Astrocyte of the cerebellum (primary cell): ENCODE results near the gene SUSD2.
"Not testable (repeated sequence)": the region's sequence is repeated elsewhere in the genome, so short reads cannot be mapped to it uniquely, and the experiment has no call there.

ENCODE experiments used
- DNase-seq: peaks from one replicate; pipeline ENCODE4 v3.0.0-alpha.2; 2011; ENCODE audit warnings: low read depth
- H3K4me3 ChIP-seq: 2 replicates; pipeline ENCODE4 v1.5.1; 2011; ENCODE audit warnings: mild to moderate bottlenecking, low read depth, low read length, moderate library complexity
- in situ Hi-C: cut with HindIII; loops from 2 replicates; pipeline ENCODE4 v1.10.0; 2017; ENCODE audit warnings: low sequenced_read_pairs
- TF ChIP-seq, protein P1 (sequence below): IDR thresholded peaks from 2 replicates; pipeline ENCODE4 v1.5.1; 2012; ENCODE audit warnings: low read length, low read depth, moderate library complexity, mild to moderate bottlenecking; ENCODE audit errors: missing control alignments

Gene SUSD2

GRCh38 chr22:24205438-24206195, 24.3 kb downstream of the SUSD2 start:
- no peak for DNase-seq
- no peak overlapping the region for H3K4me3 ChIP-seq
- in situ Hi-C loops: loop anchor here (10.0 kb wide), 1 partner anchor 61 kb away; no protein-coding TSS in a partner anchor
- TF ChIP-seq, protein P1, sequence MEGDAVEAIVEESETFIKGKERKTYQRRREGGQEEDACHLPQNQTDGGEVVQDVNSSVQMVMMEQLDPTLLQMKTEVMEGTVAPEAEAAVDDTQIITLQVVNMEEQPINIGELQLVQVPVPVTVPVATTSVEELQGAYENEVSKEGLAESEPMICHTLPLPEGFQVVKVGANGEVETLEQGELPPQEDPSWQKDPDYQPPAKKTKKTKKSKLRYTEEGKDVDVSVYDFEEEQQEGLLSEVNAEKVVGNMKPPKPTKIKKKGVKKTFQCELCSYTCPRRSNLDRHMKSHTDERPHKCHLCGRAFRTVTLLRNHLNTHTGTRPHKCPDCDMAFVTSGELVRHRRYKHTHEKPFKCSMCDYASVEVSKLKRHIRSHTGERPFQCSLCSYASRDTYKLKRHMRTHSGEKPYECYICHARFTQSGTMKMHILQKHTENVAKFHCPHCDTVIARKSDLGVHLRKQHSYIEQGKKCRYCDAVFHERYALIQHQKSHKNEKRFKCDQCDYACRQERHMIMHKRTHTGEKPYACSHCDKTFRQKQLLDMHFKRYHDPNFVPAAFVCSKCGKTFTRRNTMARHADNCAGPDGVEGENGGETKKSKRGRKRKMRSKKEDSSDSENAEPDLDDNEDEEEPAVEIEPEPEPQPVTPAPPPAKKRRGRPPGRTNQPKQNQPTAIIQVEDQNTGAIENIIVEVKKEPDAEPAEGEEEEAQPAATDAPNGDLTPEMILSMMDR: no peak

- in situ Hi-C loops: loop anchor here (10.0 kb wide), 1 partner anchor 62 kb away; no protein-coding TSS in a partner anchor
- not testable (repeated sequence) for H3K4me3 ChIP-seq, DNase-seq
Observed at GRCh38 chr22:24206460-24207263, 25.4 kb downstream of the SUSD2 start.

GRCh38 chr22:24207264-24208011, 26.2 kb downstream of the SUSD2 start:
- in situ Hi-C loops: loop anchor here (10.0 kb wide), 1 partner anchor 63 kb away; no protein-coding TSS in a partner anchor
- TF ChIP-seq, protein P1: no peak
- no peak overlapping the region for H3K4me3 ChIP-seq
- no peak for DNase-seq

DNA sequence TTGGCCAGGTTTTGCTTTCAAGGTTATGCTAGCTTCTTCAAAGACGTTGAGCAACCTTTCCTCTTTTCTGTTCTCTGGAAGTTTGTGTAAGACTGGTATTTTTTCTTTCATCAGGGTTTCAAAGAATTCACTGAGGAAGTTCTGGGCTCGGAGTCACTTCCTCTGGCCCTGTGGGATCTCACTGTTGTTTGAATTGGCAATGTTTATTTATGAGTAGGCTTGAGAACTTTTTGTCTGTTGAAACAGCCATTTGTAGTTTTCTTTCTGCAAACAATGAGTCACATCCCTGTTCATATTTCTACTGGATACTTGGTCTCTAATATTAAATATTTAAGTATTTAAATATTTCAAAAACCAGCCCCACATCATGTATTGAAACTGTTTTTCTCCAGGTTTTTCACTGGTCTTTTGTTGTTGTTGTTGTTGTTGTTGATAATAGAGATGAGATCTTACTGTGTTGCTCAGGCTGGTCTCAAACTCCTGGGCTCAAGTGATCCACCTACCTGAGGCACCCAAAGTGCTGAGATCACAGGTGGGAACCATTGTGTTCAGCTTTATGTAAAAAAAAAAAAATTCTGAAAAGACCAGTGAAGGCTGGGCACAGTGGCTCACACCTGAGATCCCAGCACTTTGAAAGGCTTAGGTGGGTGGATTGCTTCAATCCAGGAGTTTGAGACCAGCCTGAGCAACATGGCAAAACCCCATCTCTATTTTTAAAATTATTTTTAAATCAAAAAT, 26.9 kb downstream of the SUSD2 start:
- DNase-seq: peak; percentile 96
- in situ Hi-C loops: loop anchor here (10.0 kb wide), 1 partner anchor 63 kb away; no protein-coding TSS in a partner anchor
- H3K4me3 ChIP-seq: no peak overlapping the region
- TF ChIP-seq, protein P1: no peak

DNA sequence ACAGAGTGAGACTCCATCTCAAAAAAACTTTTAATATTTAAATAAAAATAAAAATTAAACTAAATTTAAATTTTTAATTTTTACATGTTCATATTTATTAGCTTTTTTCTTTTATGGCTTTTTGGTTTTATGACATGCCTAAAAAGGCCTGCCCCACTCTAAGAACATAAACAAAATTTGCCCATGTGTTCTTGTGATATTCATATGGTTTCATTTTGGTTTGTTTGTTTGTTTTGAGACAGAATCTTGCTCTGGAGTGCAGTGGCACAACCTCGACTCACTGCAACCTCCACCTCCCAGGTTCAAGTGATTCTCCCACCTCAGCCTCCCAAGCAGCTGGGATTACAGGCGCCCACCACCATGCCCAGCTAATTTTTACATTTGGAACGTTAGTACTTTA, 27.7 kb downstream of the SUSD2 start:
- TF ChIP-seq, protein P1: no peak
- H3K4me3 ChIP-seq: no peak overlapping the region
- no peak for DNase-seq
- in situ Hi-C loops: loop anchor here (10.0 kb wide), 1 partner anchor 64 kb away; no protein-coding TSS in a partner anchor

GRCh38 chr22:24209687-24210086, 28.4 kb downstream of the SUSD2 start:
- DNase-seq: peak; percentile 38
- TF ChIP-seq, protein P1: no peak
- in situ Hi-C loops: loop anchor here (10.0 kb wide), 1 partner anchor 65 kb away; no protein-coding TSS in a partner anchor
- no peak overlapping the region for H3K4me3 ChIP-seq

- DNase-seq, in situ Hi-C loops, H3K4me3 ChIP-seq: not testable (repeated sequence)
Observed at GRCh38 chr22:24210409-24210808, 29.1 kb downstream of the SUSD2 start.

- DNase-seq, H3K4me3 ChIP-seq, in situ Hi-C loops: not testable (repeated sequence)
Observed at GRCh38 chr22:24211716-24212115, 30.4 kb downstream of the SUSD2 start.

DNA sequence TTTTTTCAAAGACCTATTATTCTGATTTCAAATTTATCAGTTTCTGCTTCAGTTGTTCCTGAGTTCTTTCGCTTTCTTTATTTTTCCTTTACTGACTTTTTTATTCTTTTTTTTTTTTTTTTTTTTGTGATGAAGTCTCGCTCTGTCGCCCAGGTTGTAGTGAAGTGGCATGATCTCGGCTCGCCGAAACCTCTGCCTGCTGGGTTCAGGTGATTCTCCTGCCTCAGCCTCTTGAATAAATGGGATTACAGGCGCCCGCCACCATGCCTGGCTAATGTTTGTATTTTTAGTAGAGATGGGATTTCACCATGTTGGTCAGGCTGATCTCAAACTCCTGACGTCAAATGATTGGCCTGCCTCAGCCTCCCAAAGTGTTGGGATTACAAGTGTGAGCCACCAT, 31.8 kb downstream of the SUSD2 start:
- H3K4me3 ChIP-seq, DNase-seq, in situ Hi-C loops: not testable (repeated sequence)
